ENCODE measurements around the gene TMEM18. TPM values are rescaled to one million over a fixed set of nuclear protein-coding genes. Genes with fewer than 3 reads are reported as not detected.

The TMEM18 gene
- total and polyA plus RNA-seq, 9 of the 15 experiments (the other 6 are each of a cell fraction or from before 2014, with no cell fraction given) = 12.8 to 55.9 (median 21.8) TPM

GRCh38 chr2:689877-690510 is 12.8 kb upstream of the TMEM18 start:
- no peak overlapping the region for H3K27ac ChIP-seq (ENCODE audit: extremely low read depth, low read depth, low read length)
- TF ChIP-seq USF2 (CRISPR knock-in tag; IDR thresholded peaks at IDR 0.05) = 0 out of 2 replicates have a peak, but pooled peaks have one; percentile 8
- TF ChIP-seq MTA3 (IDR thresholded peaks at IDR 0.05; ENCODE audit: borderline replicate concordance) = no peak
- no peaks in the 10 kb centered on the region for H3K36me3 ChIP-seq (ENCODE audit: control insufficient read depth, insufficient read depth, low read length)
- 7% methylated on average over 17 of the region's 19 CpGs for WGBS (ENCODE audit: insufficient coverage, low coverage, missing lambda C conversion rate)
- no TSS peak for BruUV-seq (replicated peaks)
- ChIA-PET CTCF (ENCODE audit: low intra/inter-chr PET ratio) (no interaction called here), POLR2A (interaction anchor here (0.6 to 1.3 kb wide), 2 partner anchors 10 to 413 kb away, joined by 3 read pairs; no protein-coding TSS in a partner anchor)
- H3K4me3 ChIP-seq = no peak overlapping the region
- H3K9me3 ChIP-seq (replicated peaks; ENCODE audit: control insufficient read depth, insufficient read depth, low read depth, low read length) = 0 out of 2 replicates have a peak, but pooled peaks cover 1% of the 10 kb centered on the region
- DNase-seq (ENCODE audit: extremely low read depth in 1 of 4, low spot score in 3 of 4) (no peak), FAIRE-seq (no peak), ATAC-seq (peak; percentile 42; the same call in 1 of the 3 replicates)
- no peaks in the 10 kb centered on the region for H3K79me2 ChIP-seq (ENCODE audit: control insufficient read depth, insufficient read depth, low read length)
- H3K9ac ChIP-seq (ENCODE audit: insufficient read depth in 1 of 2, low read depth in 2 of 2, low read length in 2 of 2) = peak overlapping the region in 1 of 2 experiments; percentile 59; a peak in 1 of 4 replicates
- H3K4me2 ChIP-seq (ENCODE audit: insufficient read depth, low read length) = peak overlapping the region; percentile 21; the same call in 1 of the 2 replicates
- H3K27me3 ChIP-seq (ENCODE audit: control insufficient read depth in 2 of 2, insufficient read depth in 2 of 2, low read length in 2 of 2) = peaks cover 18 to 36% of the 10 kb centered on the region in 2 experiments
- H3K9me1 ChIP-seq (ENCODE audit: control insufficient read depth, insufficient read depth, low read length) = no peaks in the 10 kb centered on the region
- peaks cover 5 to 14% of the 10 kb centered on the region in 2 experiments; a peak in 3 of 5 replicates for H3K4me1 ChIP-seq (replicated peaks in 1 of 2; ENCODE audit: control insufficient read depth in 2 of 2, insufficient read depth in 2 of 2, low read length in 2 of 2)
- intact Hi-C loops (cut with micrococcal nuclease) = no loop called here
- H4K20me1 ChIP-seq (replicated peaks; ENCODE audit: control insufficient read depth, insufficient read depth, low read length) = no peaks in the 10 kb centered on the region
- peak overlapping the region; percentile 61 for H2AFZ ChIP-seq (ENCODE audit: low read depth, low read length)
- in situ Hi-C loops (cut with MboI) = no loop called here

GRCh38 chr2:689237-689636 is 12.0 kb upstream of the TMEM18 start:
- H3K9ac ChIP-seq (ENCODE audit: insufficient read depth in 1 of 2, low read depth in 2 of 2, low read length in 2 of 2) = no peak overlapping the region
- ChIA-PET CTCF (ENCODE audit: low intra/inter-chr PET ratio) (no interaction called here), POLR2A (interaction anchor here (0.6 kb wide), 1 partner anchor 412 kb away, joined by 3 read pairs; no protein-coding TSS in a partner anchor)
- peaks cover 5 to 14% of the 10 kb centered on the region in 2 experiments; a peak in 3 of 5 replicates for H3K4me1 ChIP-seq (replicated peaks in 1 of 2; ENCODE audit: control insufficient read depth in 2 of 2, insufficient read depth in 2 of 2, low read length in 2 of 2)
- DNase-seq (ENCODE audit: extremely low read depth in 1 of 4, low spot score in 3 of 4) (no peak), ATAC-seq (no peak), FAIRE-seq (no peak)
- no peak overlapping the region for H3K4me2 ChIP-seq (ENCODE audit: insufficient read depth, low read length)
- H2AFZ ChIP-seq (ENCODE audit: low read depth, low read length) = no peak overlapping the region
- H3K9me3 ChIP-seq (replicated peaks; ENCODE audit: control insufficient read depth, insufficient read depth, low read depth, low read length) = 0 out of 2 replicates have a peak, but pooled peaks cover 1% of the 10 kb centered on the region
- 7% methylated on average over 5 of the region's 5 CpGs for WGBS (ENCODE audit: insufficient coverage, low coverage, missing lambda C conversion rate)
- intact Hi-C loops (cut with micrococcal nuclease) (no loop called here), in situ Hi-C loops (cut with MboI) (no loop called here)
- H3K4me3 ChIP-seq = no peak overlapping the region
- H3K27me3 ChIP-seq (ENCODE audit: control insufficient read depth in 2 of 2, insufficient read depth in 2 of 2, low read length in 2 of 2) = peaks cover 18 to 36% of the 10 kb centered on the region in 2 experiments
- no peak overlapping the region for H3K27ac ChIP-seq (ENCODE audit: extremely low read depth, low read depth, low read length)
- no peaks in the 10 kb centered on the region for H4K20me1 ChIP-seq (replicated peaks; ENCODE audit: control insufficient read depth, insufficient read depth, low read length)
- no peaks in the 10 kb centered on the region for H3K79me2 ChIP-seq (ENCODE audit: control insufficient read depth, insufficient read depth, low read length)
- H3K9me1 ChIP-seq (ENCODE audit: control insufficient read depth, insufficient read depth, low read length) = no peaks in the 10 kb centered on the region
- BruUV-seq (replicated peaks) = no TSS peak
- H3K36me3 ChIP-seq (ENCODE audit: control insufficient read depth, insufficient read depth, low read length) = no peaks in the 10 kb centered on the region
- no peak for TF ChIP-seq XRCC4 (IDR thresholded peaks at IDR 0.05; ENCODE audit: extremely low read depth, insufficient read depth, insufficient read length)
- TF ChIP-seq JUND (IDR thresholded peaks at IDR 0.05; ENCODE audit: borderline replicate concordance, low read depth, low read length) = no peak
- TF ChIP-seq JUND (tag; IDR thresholded peaks at IDR 0.05; ENCODE audit: borderline replicate concordance, low read depth, low read length) = no peak
- TF ChIP-seq DEAF1 (CRISPR knock-in tag; IDR thresholded peaks at IDR 0.05) = no peak
- TF ChIP-seq PYGO2 (tag; IDR thresholded peaks at IDR 0.05) = no peak
- no peak for TF ChIP-seq MAFF (IDR thresholded peaks at IDR 0.05; ENCODE audit: low read length)
- no peak for TF ChIP-seq LEF1 (IDR thresholded peaks at IDR 0.05)
- TF ChIP-seq PTRF (tag; IDR thresholded peaks at IDR 0.05) = no peak
- no peak for TF ChIP-seq ZBTB9 (CRISPR knock-in tag; IDR thresholded peaks at IDR 0.05)

Data from K562 (cell line).